ENCODE measurements around the gene EPX. TPM values are rescaled to one million over a fixed set of nuclear protein-coding genes. Genes with fewer than 3 reads are reported as not detected.
A peak's percentile ranks its signal among the peaks of the same experiment; 100 is the strongest.

The EPX gene
- total RNA-seq, 4 donors from 2014 or later: not detected

DNA sequence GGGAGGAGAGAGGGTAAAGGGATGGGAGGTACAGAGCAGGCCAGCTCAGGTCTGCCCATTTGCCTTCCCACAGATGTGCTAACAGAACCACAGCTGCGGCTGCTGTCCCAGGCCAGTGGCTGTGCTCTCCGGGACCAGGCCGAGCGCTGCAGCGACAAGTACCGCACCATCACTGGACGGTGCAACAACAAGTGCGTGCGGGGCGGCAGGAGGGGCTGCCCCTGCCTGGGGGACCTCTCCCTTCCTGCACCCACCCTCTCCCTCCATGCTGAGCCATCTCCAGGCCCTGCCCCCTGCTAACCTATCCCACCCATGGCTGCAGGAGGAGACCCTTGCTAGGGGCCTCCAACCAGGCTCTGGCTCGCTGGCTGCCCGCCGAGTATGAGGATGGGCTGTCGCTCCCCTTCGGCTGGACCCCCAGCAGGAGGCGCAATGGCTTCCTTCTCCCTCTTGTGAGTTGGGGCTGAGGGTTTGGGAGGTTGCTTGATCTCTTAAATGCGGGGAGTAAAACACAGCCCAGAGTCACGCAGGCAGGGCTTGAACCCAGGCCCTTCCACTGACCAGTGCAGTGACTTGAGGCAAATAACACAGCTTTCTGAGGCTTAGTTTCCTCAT, 1.2 kb downstream of the EPX start:
- H3K27me3 ChIP-seq: no peaks in the 10 kb centered on the region
- DNase-seq: no peak
- H3K4me3 ChIP-seq: no peak overlapping the region
- no peaks in the 10 kb centered on the region for H3K36me3 ChIP-seq
- TF ChIP-seq CTCF (IDR thresholded peaks at IDR 0.05): no peak
- no peak for TF ChIP-seq POLR2A (IDR thresholded peaks at IDR 0.05)
- H3K27ac ChIP-seq: no peak overlapping the region
- no peaks in the 10 kb centered on the region for H3K9me3 ChIP-seq
- H3K4me1 ChIP-seq: no peaks in the 10 kb centered on the region

GRCh38 chr17:58195518-58196123, 3.1 kb downstream of the EPX start:
- Histone ChIP-seq H3K27me3 (no peaks in the 10 kb centered on the region), H3K4me3 (no peak overlapping the region), H3K9me3 (no peaks in the 10 kb centered on the region), H3K4me1 (no peaks in the 10 kb centered on the region), H3K27ac (no peak overlapping the region), H3K36me3 (no peaks in the 10 kb centered on the region)
- no peak for TF ChIP-seq CTCF (IDR thresholded peaks at IDR 0.05)
- TF ChIP-seq POLR2A (IDR thresholded peaks at IDR 0.05): no peak
- no peak for DNase-seq

GRCh38 chr17:58196610-58197009, 4.1 kb downstream of the EPX start:
- H3K27ac ChIP-seq: no peak overlapping the region
- no peaks in the 10 kb centered on the region for H3K36me3 ChIP-seq
- H3K4me3 ChIP-seq: no peak overlapping the region
- H3K9me3 ChIP-seq: no peaks in the 10 kb centered on the region
- DNase-seq: no peak
- TF ChIP-seq POLR2A (IDR thresholded peaks at IDR 0.05) (no peak), CTCF (IDR thresholded peaks at IDR 0.05) (no peak)
- no peaks in the 10 kb centered on the region for H3K4me1 ChIP-seq
- H3K27me3 ChIP-seq: no peaks in the 10 kb centered on the region

GRCh38 chr17:58200024-58200633, 7.6 kb downstream of the EPX start:
- DNase-seq: peak in 2 of 3 donors; percentile 52 to 72
- Histone ChIP-seq H3K4me1 (no peaks in the 10 kb centered on the region), H3K27ac (no peak overlapping the region), H3K27me3 (no peaks in the 10 kb centered on the region), H3K4me3 (no peak overlapping the region), H3K36me3 (no peaks in the 10 kb centered on the region), H3K9me3 (no peaks in the 10 kb centered on the region)
- TF ChIP-seq POLR2A (IDR thresholded peaks at IDR 0.05): no peak
- peak in 5 of 6 experiments; percentile 29 to 66 (median 51) for TF ChIP-seq CTCF (IDR thresholded peaks at IDR 0.05)

DNA sequence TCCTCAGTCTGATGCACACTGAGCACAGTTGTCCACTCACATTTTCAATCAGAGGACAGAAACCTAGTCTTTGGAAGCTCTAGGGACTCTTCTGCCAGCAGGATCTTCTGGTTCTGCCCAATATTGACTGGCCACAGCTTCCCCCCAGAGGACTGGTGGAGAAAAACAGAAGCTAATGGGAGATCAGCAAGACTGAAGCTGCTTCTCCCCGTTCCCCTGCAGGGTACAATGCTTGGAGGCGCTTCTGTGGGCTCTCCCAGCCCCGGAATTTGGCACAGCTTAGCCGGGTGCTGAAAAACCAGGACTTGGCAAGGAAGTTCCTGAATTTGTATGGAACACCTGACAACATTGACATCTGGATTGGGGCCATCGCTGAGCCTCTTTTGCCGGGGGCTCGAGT, 10.3 kb downstream of the EPX start:
- DNase-seq: no peak
- peaks cover 0 to 9% (median 0%) of the 10 kb centered on the region in 3 donors for H3K36me3 ChIP-seq
- no peak overlapping the region for H3K4me3 ChIP-seq
- no peaks in the 10 kb centered on the region for H3K4me1 ChIP-seq
- H3K27ac ChIP-seq: no peak overlapping the region
- no peaks in the 10 kb centered on the region for H3K9me3 ChIP-seq
- TF ChIP-seq POLR2A (IDR thresholded peaks at IDR 0.05): no peak
- TF ChIP-seq CTCF (IDR thresholded peaks at IDR 0.05): no peak
- no peaks in the 10 kb centered on the region for H3K27me3 ChIP-seq

All from Peyer's patch (tissue), 4 donors.